Keratinocyte (primary cell): ENCODE measurements around the gene ELOA. TPM values are rescaled to one million over a fixed set of nuclear protein-coding genes. Genes with fewer than 3 reads are reported as not detected.
"Not testable (repeated sequence)": the region's sequence is repeated elsewhere in the genome, so short reads cannot be mapped to it uniquely, and the experiment has no call there.

Source experiments
- DNase-seq: peaks from one replicate; pipeline ENCODE4 v3.0.0-alpha.2; 2011; ENCODE audit warnings: low read depth, missing footprints, low spot score
- FAIRE-seq: peaks from 2 replicates; lab custom pipeline; 2011; peaks lifted over from hg19 to GRCh38; lab: Jason Lieb, UNC
- H2AFZ ChIP-seq: 2 replicates; pipeline ENCODE4 v1.6.0; 2012; ENCODE audit warnings: low read length, control low read depth, inconsistent platforms; ENCODE audit not compliant: control insufficient read depth
- H3K27ac ChIP-seq: 2 replicates; pipeline ENCODE4 v1.5.1; 2011; ENCODE audit warnings: low read length; ENCODE audit not compliant: control insufficient read depth, insufficient read depth
- H3K27me3 ChIP-seq: 3 replicates; pipeline ENCODE4 v1.6.0; 2011; ENCODE audit warnings: low read length; ENCODE audit not compliant: control insufficient read depth, insufficient read depth; ENCODE audit errors: extremely low read depth
- H3K36me3 ChIP-seq, 2 experiments: 2 replicates in 1 of 2; 3 replicates in 1 of 2; pipeline ENCODE4 v1.5.1; 2011; ENCODE audit warnings: low read length in 2 of 2, mild to moderate bottlenecking in 1 of 2; ENCODE audit not compliant: control insufficient read depth in 2 of 2, insufficient read depth in 2 of 2; ENCODE audit errors: extremely low read depth in 1 of 2
- H3K4me1 ChIP-seq: 3 replicates; pipeline ENCODE4 v1.5.1; 2011; ENCODE audit warnings: low read length; ENCODE audit not compliant: control insufficient read depth, insufficient read depth; ENCODE audit errors: extremely low read depth
- H3K4me2 ChIP-seq: 3 replicates; pipeline ENCODE4 v1.6.0; 2011; ENCODE audit warnings: low read depth, low read length; ENCODE audit not compliant: control insufficient read depth, insufficient read depth; ENCODE audit errors: extremely low read depth
- H3K4me3 ChIP-seq, 3 experiments: fragments of 200-600 bp in 1 of 3; sonication (generic) in 1 of 3; 2 replicates in 2 of 3; 3 replicates in 1 of 3; pipeline ENCODE4 v1.5.1; 2011 to 2016; ENCODE audit warnings: low read length in 3 of 3, mild to moderate bottlenecking in 3 of 3, control low read depth in 2 of 3, inconsistent platforms in 1 of 3, low read depth in 1 of 3, mixed read lengths in 1 of 3, mixed run types in 1 of 3, moderate library complexity in 1 of 3; ENCODE audit not compliant: control insufficient read depth in 2 of 3, insufficient read depth in 2 of 3; ENCODE audit errors: extremely low read depth in 1 of 3
- H3K79me2 ChIP-seq: 2 replicates; pipeline ENCODE4 v1.6.0; 2012; ENCODE audit warnings: low read length; ENCODE audit not compliant: control insufficient read depth, insufficient read depth
- H3K9ac ChIP-seq: 3 replicates; pipeline ENCODE4 v1.6.0; 2011; ENCODE audit warnings: low read length; ENCODE audit not compliant: control insufficient read depth, insufficient read depth; ENCODE audit errors: extremely low read depth
- H3K9me1 ChIP-seq: 3 replicates; pipeline ENCODE4 v1.6.0; 2011; ENCODE audit warnings: low read length; ENCODE audit not compliant: control insufficient read depth, insufficient read depth; ENCODE audit errors: extremely low read depth
- H3K9me3 ChIP-seq: 2 replicates; pipeline ENCODE4 v1.5.1; 2012; ENCODE audit warnings: low read depth, low read length; ENCODE audit not compliant: control insufficient read depth
- H4K20me1 ChIP-seq: 3 replicates; pipeline ENCODE4 v1.6.0; 2011; ENCODE audit warnings: low read length; ENCODE audit not compliant: control insufficient read depth, insufficient read depth; ENCODE audit errors: extremely low read depth
- EZH2 ChIP-seq: IDR thresholded peaks from one replicate; pipeline ENCODE4 v1.6.1; 2012; ENCODE audit warnings: inconsistent platforms, mild to moderate bottlenecking, low read length, moderate library complexity
- dilution Hi-C: fragments of 300-500 bp; cut with MboI; formaldehyde crosslinking; loops from one replicate; pipeline ENCODE4 v1.7.0; 2020; ENCODE audit warnings: low sequenced_read_pairs; ENCODE audit not compliant: extremely low pct_ligation_motif_present
- polyA plus RNA-seq, 5 experiments: library from polyadenylated mRNA; depleted of rRNA in 3 of 5; stranded (reverse) in 3 of 5; stranded (forward) in 1 of 5; unstranded in 1 of 5; fragments of >200 nt; gene quantifications; 1 replicate in 1 of 5; 2 replicates in 3 of 5; 3 replicates in 1 of 5; pipeline versions ENCODE4 v1.2.1 to v1.2.3, GENCODE V29; 2011 to 2012; ENCODE audit warnings: missing spikeins in 2 of 5, low read depth in 1 of 5, low replicate concordance in 1 of 5
- TF ChIP-seq, protein P1 (sequence below), 3 experiments: IDR thresholded peaks in 1 of 3; conservative IDR thresholded peaks in 1 of 3; optimal IDR thresholded peaks in 1 of 3; 2 replicates in 2 of 3; 3 replicates in 1 of 3; pipeline versions ENCODE3 to v1.5.1; 2011; ENCODE audit warnings: low read length in 3 of 3, mild to moderate bottlenecking in 3 of 3, moderate library complexity in 2 of 3, control low read depth in 1 of 3, inconsistent platforms in 1 of 3; ENCODE audit not compliant: insufficient read depth in 2 of 3; ENCODE audit errors: extremely low read depth in 1 of 3

ELOA gene
- polyA plus RNA-seq, 1 donor (not counting 4 experiments of a cell fraction or from before 2014, with no cell fraction given) = 31.8 TPM

GRCh38 chr1:23793861-23794731 lies 50.8 kb downstream of the ELOA start:
- no peak overlapping the region for H3K27ac ChIP-seq

GRCh38 chr1:23794732-23795182 lies 51.5 kb downstream of the ELOA start:
- DNase-seq, H3K27ac ChIP-seq, H3K4me2 ChIP-seq, dilution Hi-C loops, H4K20me1 ChIP-seq, H3K9me1 ChIP-seq, FAIRE-seq, H3K9me3 ChIP-seq, H3K4me3 ChIP-seq, H2AFZ ChIP-seq, H3K27me3 ChIP-seq, H3K9ac ChIP-seq: not testable (repeated sequence)
- peaks cover 34 to 38% of the 10 kb centered on the region in 2 experiments for H3K36me3 ChIP-seq
- peaks cover 21% of the 10 kb centered on the region for H3K79me2 ChIP-seq
- H3K4me1 ChIP-seq = peaks cover 35% of the 10 kb centered on the region

More at GRCh38 chr1:23793861-23794731, 50.8 kb downstream of the ELOA start:
- dilution Hi-C loops = no loop called here
- H3K4me3 ChIP-seq = no peak overlapping the region
- H4K20me1 ChIP-seq = no peaks in the 10 kb centered on the region
- H3K9me1 ChIP-seq = no peaks in the 10 kb centered on the region
- no peaks in the 10 kb centered on the region for H3K27me3 ChIP-seq
- H3K4me1 ChIP-seq = peaks cover 32% of the 10 kb centered on the region
- DNase-seq (no peak), FAIRE-seq (no peak)
- no peaks in the 10 kb centered on the region for H3K9me3 ChIP-seq
- peaks cover 34 to 38% of the 10 kb centered on the region in 2 experiments for H3K36me3 ChIP-seq
- H2AFZ ChIP-seq = no peak overlapping the region
- H3K4me2 ChIP-seq = no peak overlapping the region
- TF ChIP-seq, protein P1, sequence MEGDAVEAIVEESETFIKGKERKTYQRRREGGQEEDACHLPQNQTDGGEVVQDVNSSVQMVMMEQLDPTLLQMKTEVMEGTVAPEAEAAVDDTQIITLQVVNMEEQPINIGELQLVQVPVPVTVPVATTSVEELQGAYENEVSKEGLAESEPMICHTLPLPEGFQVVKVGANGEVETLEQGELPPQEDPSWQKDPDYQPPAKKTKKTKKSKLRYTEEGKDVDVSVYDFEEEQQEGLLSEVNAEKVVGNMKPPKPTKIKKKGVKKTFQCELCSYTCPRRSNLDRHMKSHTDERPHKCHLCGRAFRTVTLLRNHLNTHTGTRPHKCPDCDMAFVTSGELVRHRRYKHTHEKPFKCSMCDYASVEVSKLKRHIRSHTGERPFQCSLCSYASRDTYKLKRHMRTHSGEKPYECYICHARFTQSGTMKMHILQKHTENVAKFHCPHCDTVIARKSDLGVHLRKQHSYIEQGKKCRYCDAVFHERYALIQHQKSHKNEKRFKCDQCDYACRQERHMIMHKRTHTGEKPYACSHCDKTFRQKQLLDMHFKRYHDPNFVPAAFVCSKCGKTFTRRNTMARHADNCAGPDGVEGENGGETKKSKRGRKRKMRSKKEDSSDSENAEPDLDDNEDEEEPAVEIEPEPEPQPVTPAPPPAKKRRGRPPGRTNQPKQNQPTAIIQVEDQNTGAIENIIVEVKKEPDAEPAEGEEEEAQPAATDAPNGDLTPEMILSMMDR (optimal IDR thresholded peaks at IDR 0.05 in 1 of 3, IDR thresholded peaks at IDR 0.05 in 1 of 3, conservative IDR thresholded peaks at IDR 0.05 in 1 of 3; ENCODE audit: extremely low read depth in 1 of 3, insufficient read depth in 2 of 3, low read length in 3 of 3) = no peak
- no peak for TF ChIP-seq EZH2
- peaks cover 21% of the 10 kb centered on the region for H3K79me2 ChIP-seq
- no peak overlapping the region for H3K9ac ChIP-seq
